ENCODE results near the gene IWS1.

Gene IWS1

DNA sequence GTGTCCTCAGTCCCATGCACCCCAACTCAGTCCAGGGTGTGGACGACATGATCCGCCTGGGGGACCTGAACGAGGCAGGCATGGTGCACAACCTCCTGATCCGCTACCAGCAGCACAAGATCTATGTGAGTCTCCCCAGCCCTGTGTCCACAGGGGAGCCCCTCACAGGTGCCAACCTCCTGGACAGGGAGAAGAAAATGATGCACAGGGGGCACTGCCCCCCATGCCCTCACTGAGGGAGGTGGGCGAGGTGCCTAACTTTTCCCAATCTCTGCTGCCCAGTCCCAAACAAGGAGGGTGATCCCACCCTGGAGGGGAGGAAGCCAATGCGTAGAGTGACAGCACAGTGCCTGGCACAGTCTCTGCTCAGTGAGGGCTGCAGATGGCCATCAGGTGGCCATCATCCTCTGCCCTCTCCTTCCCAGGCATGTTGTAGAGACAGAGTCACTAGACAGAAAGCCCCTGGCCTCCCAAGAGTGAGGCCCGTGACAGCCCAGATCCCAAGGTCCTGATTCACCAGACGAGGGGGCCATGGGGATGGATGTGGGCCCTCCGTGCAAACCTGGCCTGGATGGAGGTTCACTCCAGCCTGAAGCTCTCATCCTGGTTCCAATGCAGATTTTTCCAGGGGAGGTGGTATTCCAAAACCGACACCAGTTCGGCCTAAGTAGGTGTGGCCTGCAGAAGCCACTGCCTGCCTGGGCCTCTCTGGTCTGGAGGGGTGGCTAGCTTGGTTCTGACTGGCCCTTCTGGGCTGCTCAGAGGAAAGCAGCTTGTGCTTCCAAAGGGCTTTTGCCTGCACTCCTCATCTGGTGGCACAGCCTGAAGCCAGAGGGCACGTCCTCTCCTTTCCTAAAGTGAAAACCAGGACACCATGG lies 39.2 kb upstream of the IWS1 start:
- TF ChIP-seq GATA3 (IDR thresholded peaks at IDR 0.05; ENCODE audit: low read depth, low read length) (no peak), GATA2 (IDR thresholded peaks at IDR 0.05; ENCODE audit: low read depth, low read length) (no peak)

DNA sequence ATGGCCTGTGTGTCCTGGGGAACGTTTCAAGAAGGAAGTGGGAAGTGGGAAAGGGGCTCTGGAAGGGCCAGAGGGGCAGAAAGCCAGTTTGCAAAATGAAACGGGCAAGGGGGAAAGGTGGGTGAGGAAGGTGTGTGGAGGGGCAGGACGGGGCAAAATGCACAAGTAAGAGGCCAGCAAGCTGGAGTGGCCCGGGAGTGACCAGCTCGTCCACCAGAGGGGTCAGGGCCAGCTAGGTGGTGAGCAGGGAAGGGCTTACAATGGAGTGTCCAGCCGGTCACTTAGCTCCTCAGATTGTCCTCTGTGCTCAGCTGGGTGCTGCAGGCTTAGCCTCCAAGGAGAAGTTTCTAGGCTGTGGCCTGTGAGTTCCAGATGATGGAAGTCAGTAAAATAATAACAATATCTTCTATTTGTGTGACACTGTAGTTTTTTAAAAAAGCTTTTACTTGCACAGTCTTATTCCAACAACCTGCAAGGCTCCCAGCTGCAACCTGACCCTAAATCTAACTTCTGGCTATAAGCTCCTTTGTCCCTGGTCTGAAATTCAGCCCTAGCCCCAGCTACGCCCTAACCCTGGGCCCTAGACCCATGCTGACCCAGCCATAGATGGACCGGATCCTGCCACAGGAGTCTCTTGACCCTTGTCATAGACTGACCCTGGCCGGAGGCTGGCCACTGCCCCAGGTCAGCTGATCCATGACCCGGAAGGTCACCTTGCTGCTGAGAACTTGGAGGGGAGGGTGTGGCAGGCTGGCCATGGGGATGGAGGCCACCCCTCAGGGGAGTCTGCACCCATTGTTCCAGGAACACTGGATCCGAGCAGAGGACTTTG lies 38.4 kb upstream of the IWS1 start:
- no peak for TF ChIP-seq GATA3 (IDR thresholded peaks at IDR 0.05; ENCODE audit: low read depth, low read length)
- TF ChIP-seq GATA2 (IDR thresholded peaks at IDR 0.05; ENCODE audit: low read depth, low read length) = no peak

DNA sequence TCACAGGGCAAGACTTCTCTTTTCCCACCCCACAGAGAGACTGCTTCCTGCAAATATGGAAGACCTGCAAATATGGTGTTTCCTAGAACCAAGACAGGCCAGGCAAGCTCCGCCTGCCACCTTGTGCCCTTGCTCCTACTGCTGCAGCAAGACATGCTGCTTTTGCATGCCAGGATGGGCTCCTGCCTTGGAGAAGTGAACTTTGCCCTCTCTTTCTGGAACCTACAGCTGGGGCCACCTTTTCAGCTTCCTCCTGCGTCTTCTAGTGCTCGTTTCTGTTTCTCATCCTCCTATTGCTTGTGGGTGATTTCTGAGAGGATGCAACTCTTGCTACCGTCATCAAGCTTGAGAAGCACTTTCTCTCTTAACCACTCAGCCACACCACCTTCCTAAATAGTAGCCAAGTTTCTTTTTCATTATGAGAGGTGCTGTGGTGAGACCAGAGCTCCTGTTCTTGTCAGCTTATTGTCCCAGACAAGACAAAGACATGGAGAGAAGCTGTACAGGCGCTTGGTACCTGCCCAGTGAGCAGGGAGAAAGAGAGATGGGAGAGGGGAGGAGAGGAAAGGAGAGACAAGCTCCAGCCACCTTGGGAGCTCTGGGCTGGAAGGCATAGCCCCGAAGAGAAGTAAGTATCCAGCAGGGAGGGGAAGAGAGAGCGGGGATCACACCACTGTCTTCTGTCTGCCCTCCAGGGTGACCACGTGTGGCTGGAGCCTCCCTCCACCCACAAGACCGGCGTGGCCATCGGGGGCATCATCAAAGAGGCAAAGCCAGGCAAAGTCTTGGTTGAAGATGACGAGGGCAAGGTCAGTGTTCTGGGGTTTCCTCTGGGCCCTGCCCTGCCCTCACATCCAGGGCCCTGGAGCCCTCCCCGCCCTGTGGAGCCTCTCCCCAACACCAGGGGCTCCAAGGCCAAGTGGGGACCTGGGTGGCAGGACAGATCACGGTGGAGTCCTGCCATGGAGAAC lies 37.5 kb upstream of the IWS1 start:
- TF ChIP-seq GATA3 (IDR thresholded peaks at IDR 0.05; ENCODE audit: low read depth, low read length) (no peak), GATA2 (IDR thresholded peaks at IDR 0.05; ENCODE audit: low read depth, low read length) (no peak)

DNA sequence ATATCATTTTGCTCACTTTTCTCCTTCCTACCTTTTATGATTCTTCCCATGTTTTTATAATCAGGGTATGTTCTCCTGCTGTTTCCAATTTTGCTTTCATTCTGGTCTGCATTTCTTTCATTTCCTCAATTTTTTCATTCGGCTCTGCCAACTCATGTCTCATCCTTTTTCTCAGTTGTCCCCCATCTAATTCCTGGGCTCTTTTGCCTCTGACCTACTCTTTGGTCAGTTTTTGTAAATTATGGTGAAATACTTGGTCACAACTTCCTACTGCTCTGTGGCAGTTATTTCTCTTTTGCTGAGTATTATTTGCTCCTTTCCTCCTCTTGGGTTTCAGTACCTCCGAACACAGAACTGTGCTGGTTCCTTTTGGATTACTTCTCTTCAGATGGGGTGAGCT lies 36.6 kb upstream of the IWS1 start:
- TF ChIP-seq GATA2 (IDR thresholded peaks at IDR 0.05; ENCODE audit: low read depth, low read length) = no peak
- no peak for TF ChIP-seq GATA3 (IDR thresholded peaks at IDR 0.05; ENCODE audit: low read depth, low read length)

- TF ChIP-seq GATA2 (IDR thresholded peaks at IDR 0.05; ENCODE audit: low read depth, low read length) (no peak), GATA3 (IDR thresholded peaks at IDR 0.05; ENCODE audit: low read depth, low read length) (no peak)
Measured at GRCh38 chr2:127561371-127561770, 35.1 kb upstream of the IWS1 start.

DNA sequence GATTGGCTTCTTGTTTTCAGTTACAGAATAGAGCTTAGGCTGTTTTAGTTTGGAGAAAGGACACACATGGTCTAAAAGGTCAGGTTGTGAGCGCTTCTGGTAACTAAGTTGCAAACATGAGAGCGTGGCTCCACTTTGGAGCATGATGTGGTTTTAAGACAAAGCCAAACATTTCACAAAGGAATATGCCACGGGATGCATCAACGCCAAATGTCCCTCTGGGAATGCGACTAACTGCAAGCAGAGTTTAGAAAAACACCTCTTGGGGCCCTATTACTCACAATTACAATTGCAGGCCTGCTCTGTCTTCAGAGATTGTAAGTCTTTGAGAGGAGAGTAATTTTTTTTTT lies 34.6 kb upstream of the IWS1 start:
- TF ChIP-seq GATA2 (IDR thresholded peaks at IDR 0.05; ENCODE audit: low read depth, low read length) = no peak
- TF ChIP-seq GATA3 (IDR thresholded peaks at IDR 0.05; ENCODE audit: low read depth, low read length) = no peak

DNA sequence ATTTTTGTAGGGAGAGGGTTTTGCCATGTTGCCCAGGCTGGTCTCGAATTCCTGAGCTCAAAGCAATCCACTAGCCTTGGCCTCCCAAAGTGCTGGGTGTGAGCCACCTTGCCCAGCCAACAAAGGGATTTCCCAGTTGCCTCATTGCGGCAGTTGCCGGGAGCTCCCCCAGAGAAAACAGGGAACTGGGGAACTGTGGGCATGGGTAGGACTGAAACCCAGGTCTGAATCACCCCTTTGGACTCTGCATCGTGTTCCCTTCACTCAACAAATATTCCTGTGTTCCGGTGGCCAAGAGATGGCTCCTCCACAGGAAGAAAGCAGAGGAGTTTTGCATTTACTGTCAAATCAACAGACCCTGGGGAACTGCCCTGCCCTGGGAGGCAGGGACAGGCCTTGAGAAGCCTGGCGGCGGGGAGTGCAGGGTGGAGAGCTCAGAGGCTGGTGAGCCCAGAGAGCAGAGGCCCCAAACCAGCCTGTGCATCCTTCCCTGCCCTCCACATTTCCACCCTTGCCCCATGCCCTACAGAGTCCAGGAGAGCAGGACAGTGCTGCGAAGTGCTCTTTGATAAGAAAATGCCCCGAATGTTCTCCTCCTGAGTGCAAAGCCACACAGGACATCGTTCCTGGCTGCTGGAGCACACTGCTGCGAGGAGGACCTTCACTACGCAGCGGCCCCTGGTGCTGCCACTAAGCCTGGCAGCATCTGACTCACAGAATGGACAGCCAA lies 34.1 kb upstream of the IWS1 start:
- TF ChIP-seq GATA2 (IDR thresholded peaks at IDR 0.05; ENCODE audit: low read depth, low read length) (no peak), GATA3 (IDR thresholded peaks at IDR 0.05; ENCODE audit: low read depth, low read length) (no peak)

GRCh38 chr2:127559454-127559853 lies 33.2 kb upstream of the IWS1 start:
- no peak for TF ChIP-seq GATA2 (IDR thresholded peaks at IDR 0.05; ENCODE audit: low read depth, low read length)
- TF ChIP-seq GATA3 (IDR thresholded peaks at IDR 0.05; ENCODE audit: low read depth, low read length) = no peak

DNA sequence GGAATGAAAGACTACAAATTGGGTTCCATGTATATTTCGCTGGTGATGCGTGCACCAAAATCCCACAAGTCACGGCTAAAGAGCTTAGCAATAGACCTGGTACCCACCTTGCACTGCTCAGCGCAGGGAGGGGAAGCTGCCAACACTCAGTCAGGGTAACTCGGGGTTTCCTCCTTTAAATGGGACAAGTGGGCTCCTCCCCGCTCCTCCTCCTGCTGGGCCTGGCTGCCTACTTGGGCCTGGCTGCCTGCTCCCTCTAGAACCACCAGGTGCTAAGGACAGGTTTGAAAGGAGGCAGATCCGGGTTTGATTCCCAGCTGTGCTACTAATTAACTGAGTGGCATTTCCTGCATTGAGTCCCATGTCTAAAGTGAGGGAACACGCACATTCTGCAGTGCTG lies 32.6 kb upstream of the IWS1 start:
- TF ChIP-seq GATA3 (IDR thresholded peaks at IDR 0.05; ENCODE audit: low read depth, low read length) (no peak), GATA2 (IDR thresholded peaks at IDR 0.05; ENCODE audit: low read depth, low read length) (no peak)

- no peak for TF ChIP-seq GATA3 (IDR thresholded peaks at IDR 0.05; ENCODE audit: low read depth, low read length)
- TF ChIP-seq GATA2 (IDR thresholded peaks at IDR 0.05; ENCODE audit: low read depth, low read length) = no peak
Measured at GRCh38 chr2:127552846-127553245, 26.6 kb upstream of the IWS1 start.

GRCh38 chr2:127552336-127552735 lies 26.0 kb upstream of the IWS1 start:
- TF ChIP-seq GATA2 (IDR thresholded peaks at IDR 0.05; ENCODE audit: low read depth, low read length) (no peak), GATA3 (IDR thresholded peaks at IDR 0.05; ENCODE audit: low read depth, low read length) (no peak)

- no peak for TF ChIP-seq GATA2 (IDR thresholded peaks at IDR 0.05; ENCODE audit: low read depth, low read length)
- TF ChIP-seq GATA3 (IDR thresholded peaks at IDR 0.05; ENCODE audit: low read depth, low read length) = no peak
Measured at GRCh38 chr2:127551221-127551930, 25.1 kb upstream of the IWS1 start.

GRCh38 chr2:127546797-127547196 lies 20.5 kb upstream of the IWS1 start:
- no peak for TF ChIP-seq GATA2 (IDR thresholded peaks at IDR 0.05; ENCODE audit: low read depth, low read length)
- no peak for TF ChIP-seq GATA3 (IDR thresholded peaks at IDR 0.05; ENCODE audit: low read depth, low read length)
